ENCODE measurements around the gene S100A7.
A peak's percentile ranks its signal among the peaks of the same experiment; 100 is the strongest.

Gene S100A7

DNA sequence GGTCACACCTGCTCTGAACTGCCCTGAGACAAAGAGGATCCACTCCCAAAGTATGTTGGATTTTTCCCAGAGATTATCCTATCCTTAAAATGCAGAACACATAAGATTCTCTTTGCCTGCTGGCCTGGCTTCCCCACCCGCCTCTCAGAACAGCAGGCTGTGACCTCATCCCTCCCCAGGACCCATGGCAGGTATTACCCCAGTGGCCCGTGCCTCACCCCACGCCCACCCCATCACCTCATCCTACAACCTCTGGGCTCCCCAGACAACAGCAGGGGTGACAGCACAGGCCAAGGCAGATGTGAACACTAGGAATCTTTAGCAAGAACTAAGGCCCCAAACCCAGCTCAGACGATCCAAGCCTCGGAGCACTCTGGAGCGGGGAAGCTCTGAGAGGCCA, 35.1 kb upstream of the S100A7 start:
- H3K4me3 ChIP-seq (ENCODE audit: severe bottlenecking), result no peak overlapping the region
- ATAC-seq (ENCODE audit: low read depth) (no peak), DNase-seq (ENCODE audit: low spot score) (no peak)
- peaks cover 23% of the 10 kb centered on the region for H3K4me1 ChIP-seq (ENCODE audit: insufficient read depth, poor library complexity, severe bottlenecking)
- H3K27me3 ChIP-seq (ENCODE audit: insufficient read depth, poor library complexity, severe bottlenecking), result no peaks in the 10 kb centered on the region
- H3K27ac ChIP-seq (ENCODE audit: poor library complexity, severe bottlenecking), result no peak overlapping the region
- TF ChIP-seq, protein P1, sequence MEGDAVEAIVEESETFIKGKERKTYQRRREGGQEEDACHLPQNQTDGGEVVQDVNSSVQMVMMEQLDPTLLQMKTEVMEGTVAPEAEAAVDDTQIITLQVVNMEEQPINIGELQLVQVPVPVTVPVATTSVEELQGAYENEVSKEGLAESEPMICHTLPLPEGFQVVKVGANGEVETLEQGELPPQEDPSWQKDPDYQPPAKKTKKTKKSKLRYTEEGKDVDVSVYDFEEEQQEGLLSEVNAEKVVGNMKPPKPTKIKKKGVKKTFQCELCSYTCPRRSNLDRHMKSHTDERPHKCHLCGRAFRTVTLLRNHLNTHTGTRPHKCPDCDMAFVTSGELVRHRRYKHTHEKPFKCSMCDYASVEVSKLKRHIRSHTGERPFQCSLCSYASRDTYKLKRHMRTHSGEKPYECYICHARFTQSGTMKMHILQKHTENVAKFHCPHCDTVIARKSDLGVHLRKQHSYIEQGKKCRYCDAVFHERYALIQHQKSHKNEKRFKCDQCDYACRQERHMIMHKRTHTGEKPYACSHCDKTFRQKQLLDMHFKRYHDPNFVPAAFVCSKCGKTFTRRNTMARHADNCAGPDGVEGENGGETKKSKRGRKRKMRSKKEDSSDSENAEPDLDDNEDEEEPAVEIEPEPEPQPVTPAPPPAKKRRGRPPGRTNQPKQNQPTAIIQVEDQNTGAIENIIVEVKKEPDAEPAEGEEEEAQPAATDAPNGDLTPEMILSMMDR (IDR thresholded peaks at IDR 0.05; ENCODE audit: poor library complexity, severe bottlenecking), result no peak
- H3K36me3 ChIP-seq (ENCODE audit: low read depth), result no peaks in the 10 kb centered on the region
- no peaks in the 10 kb centered on the region for H3K9me3 ChIP-seq (ENCODE audit: severe bottlenecking)

DNA sequence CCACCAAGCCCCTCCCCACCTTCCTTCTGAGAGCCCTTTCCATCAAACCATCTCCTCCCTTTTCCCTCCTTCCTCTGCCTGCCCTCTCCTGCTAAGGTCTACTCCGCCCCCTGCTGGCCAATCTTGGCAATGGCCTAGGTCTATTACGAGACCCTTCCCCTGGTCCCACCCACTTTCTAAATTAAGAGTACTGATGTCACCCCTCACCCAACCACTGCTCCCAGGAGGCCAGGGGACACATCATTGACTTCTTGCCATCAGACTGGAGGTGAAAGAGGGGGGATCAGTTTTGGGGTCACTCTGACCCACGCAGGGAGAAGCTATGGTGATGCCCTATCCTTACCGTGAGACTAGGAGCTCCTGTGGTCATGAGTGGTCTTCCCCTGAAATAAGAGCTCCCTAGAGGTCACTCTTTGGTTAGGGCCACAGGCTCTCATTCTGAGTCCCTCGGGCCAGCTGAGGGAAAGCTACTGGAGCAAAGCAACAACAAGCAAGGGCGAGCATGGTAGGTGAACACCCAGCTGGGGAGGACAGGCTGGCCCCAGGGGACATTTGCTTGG, 34.6 kb upstream of the S100A7 start:
- ATAC-seq (ENCODE audit: low read depth) (0 out of 3 replicates have a peak, but pooled peaks have one; percentile 13), DNase-seq (ENCODE audit: low spot score) (no peak)
- peaks cover 25% of the 10 kb centered on the region for H3K4me1 ChIP-seq (ENCODE audit: insufficient read depth, poor library complexity, severe bottlenecking)
- no peaks in the 10 kb centered on the region for H3K9me3 ChIP-seq (ENCODE audit: severe bottlenecking)
- no peaks in the 10 kb centered on the region for H3K27me3 ChIP-seq (ENCODE audit: insufficient read depth, poor library complexity, severe bottlenecking)
- no peaks in the 10 kb centered on the region for H3K36me3 ChIP-seq (ENCODE audit: low read depth)
- H3K27ac ChIP-seq (ENCODE audit: poor library complexity, severe bottlenecking), result no peak overlapping the region
- TF ChIP-seq, protein P1 (IDR thresholded peaks at IDR 0.05; ENCODE audit: poor library complexity, severe bottlenecking), result peak; percentile 95
- H3K4me3 ChIP-seq (ENCODE audit: severe bottlenecking), result no peak overlapping the region

DNA sequence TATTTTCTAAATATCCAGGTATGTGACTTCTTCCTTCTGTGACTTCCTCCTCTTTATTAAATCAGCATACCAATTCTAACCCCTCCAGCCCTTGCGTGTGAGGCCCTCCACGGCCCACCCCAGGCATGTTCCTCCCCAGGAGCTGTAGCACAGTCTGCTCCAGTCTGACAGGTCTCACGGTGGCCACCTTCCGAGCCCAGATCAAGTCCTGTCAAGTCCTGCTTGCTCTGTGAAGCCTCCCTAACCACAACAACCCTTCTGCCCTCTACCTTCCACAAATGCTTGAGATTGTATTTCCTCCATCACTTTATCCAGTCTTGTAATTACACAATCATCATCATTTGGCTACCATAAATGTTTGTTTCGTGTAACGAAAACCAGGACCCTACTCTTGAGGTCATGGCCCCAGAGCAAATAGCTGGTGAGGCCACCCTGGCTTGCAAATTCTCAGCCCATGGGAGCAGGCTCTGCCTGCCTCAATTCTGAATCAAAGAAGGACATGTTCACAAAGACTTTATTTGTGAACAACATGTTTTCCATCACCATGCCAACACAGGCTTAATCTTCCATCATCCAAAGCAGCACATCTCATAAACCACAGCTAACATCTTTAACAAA, 33.0 kb upstream of the S100A7 start:
- peaks cover 27% of the 10 kb centered on the region for H3K4me1 ChIP-seq (ENCODE audit: insufficient read depth, poor library complexity, severe bottlenecking)
- no peaks in the 10 kb centered on the region for H3K27me3 ChIP-seq (ENCODE audit: insufficient read depth, poor library complexity, severe bottlenecking)
- no peaks in the 10 kb centered on the region for H3K36me3 ChIP-seq (ENCODE audit: low read depth)
- DNase-seq (ENCODE audit: low spot score) (no peak), ATAC-seq (ENCODE audit: low read depth) (peak; percentile 35; the same call in 2 of the 3 replicates)
- peak overlapping the region; percentile 27 for H3K27ac ChIP-seq (ENCODE audit: poor library complexity, severe bottlenecking)
- TF ChIP-seq, protein P1 (IDR thresholded peaks at IDR 0.05; ENCODE audit: poor library complexity, severe bottlenecking), result no peak
- no peaks in the 10 kb centered on the region for H3K9me3 ChIP-seq (ENCODE audit: severe bottlenecking)
- no peak overlapping the region for H3K4me3 ChIP-seq (ENCODE audit: severe bottlenecking)

DNA sequence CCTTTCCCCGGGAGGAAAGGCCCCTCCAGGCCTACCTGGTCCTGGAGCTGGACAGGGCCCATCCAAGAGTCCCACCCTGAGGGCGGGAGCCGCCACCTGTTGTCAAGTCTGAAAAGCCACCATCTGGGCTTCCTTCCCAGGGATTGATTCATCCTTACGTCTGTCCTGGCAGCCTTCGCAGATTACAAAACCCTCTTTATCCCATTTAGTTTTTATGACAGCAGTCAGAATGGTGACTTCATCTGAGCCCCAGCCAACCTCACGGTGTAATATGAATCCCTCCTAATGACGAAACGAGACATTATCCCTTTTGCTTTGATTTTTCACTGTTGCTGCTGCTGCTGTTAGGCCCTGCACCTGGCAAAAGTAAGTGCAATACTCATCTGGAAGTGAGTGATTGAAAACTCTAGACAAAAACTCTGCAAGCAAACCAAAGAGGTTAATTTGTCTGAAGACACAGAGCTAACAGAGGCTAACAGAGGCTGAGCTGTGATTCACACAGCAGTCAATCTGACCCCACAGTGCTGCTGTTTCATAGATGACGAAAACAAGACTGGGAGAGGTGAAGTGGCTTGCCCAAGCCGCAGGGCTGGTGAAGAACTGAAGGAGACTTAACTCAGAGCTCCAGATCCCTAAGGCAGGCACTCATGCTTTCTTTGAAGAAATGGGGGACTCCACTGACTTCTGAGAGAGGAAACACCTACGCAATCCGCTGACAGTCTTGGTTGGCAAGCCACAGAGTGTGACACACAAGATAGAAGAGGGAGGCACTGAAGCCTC, 30.0 kb upstream of the S100A7 start:
- H3K36me3 ChIP-seq (ENCODE audit: low read depth), result no peaks in the 10 kb centered on the region
- ATAC-seq (ENCODE audit: low read depth) (peak; percentile 85), DNase-seq (ENCODE audit: low spot score) (peak; percentile 83)
- H3K4me1 ChIP-seq (ENCODE audit: insufficient read depth, poor library complexity, severe bottlenecking), result peaks cover 27% of the 10 kb centered on the region
- H3K9me3 ChIP-seq (ENCODE audit: severe bottlenecking), result no peaks in the 10 kb centered on the region
- H3K27me3 ChIP-seq (ENCODE audit: insufficient read depth, poor library complexity, severe bottlenecking), result no peaks in the 10 kb centered on the region
- H3K27ac ChIP-seq (ENCODE audit: poor library complexity, severe bottlenecking), result peak overlapping the region; percentile 81
- H3K4me3 ChIP-seq (ENCODE audit: severe bottlenecking), result no peak overlapping the region
- TF ChIP-seq, protein P1 (IDR thresholded peaks at IDR 0.05; ENCODE audit: poor library complexity, severe bottlenecking), result peak; percentile 18

All from RWPE2 (cell line).